Omental fat pad (tissue), 4 donors: ENCODE measurements around the gene ADAMTS20. TPM values are rescaled to one million over a fixed set of nuclear protein-coding genes. Genes with fewer than 3 reads are reported as not detected.
"Not testable (repeated sequence)": the region's sequence is repeated elsewhere in the genome, so short reads cannot be mapped to it uniquely, and the experiment has no call there.

Experiments
- ATAC-seq: fragments of 150-250 bp; one replicate; pipeline ENCODE4 v1.9.1; 2016; ENCODE audit warnings: mild to moderate bottlenecking, moderate library complexity; ENCODE audit not compliant: low FRiP score
- DNase-seq: peaks from one replicate; pipeline ENCODE4 v3.0.0-alpha.2; 2019; ENCODE audit warnings: low spot score
- CTCF ChIP-seq, 3 donors: fragments of 450-650 bp; IDR thresholded peaks; one replicate each; pipeline ENCODE4 v1.5.1; 2016 to 2017; ENCODE audit warnings: antibody characterized with exemption in 3 of 3, mild to moderate bottlenecking in 3 of 3, moderate library complexity in 2 of 3
- total RNA-seq, 4 donors: library from RNA; depleted of rRNA; stranded (reverse); fragments of >200 nt; gene quantifications; one replicate each; pipeline ENCODE4 v1.1.0, GENCODE V29; 2016

The ADAMTS20 gene
- total RNA-seq, 4 donors from 2014 or later = not detected

DNA sequence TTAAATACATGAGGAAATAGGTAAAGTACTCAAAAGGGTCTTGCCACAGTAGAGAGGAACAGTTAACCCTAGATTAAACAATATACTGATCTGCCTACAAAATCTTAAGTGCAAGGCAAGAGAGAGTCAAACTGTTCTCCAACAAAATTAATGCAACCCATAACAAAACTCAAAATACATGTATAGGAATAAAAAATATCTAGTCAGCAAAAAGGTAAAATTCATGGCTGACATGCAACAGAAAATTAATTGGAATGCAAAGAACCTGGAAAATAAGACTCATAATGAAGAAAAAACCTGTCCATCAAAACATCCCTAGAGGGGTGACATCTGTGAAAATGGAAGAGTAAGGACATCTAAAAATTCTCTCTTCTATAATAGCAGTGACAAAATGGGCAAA is 173.6 kb downstream of the ADAMTS20 start:
- ATAC-seq (no peak), DNase-seq (no peak)
- no peak for TF ChIP-seq CTCF (IDR thresholded peaks at IDR 0.05)

- no peak for ATAC-seq
- DNase-seq = no peak
- TF ChIP-seq CTCF (IDR thresholded peaks at IDR 0.05) = no peak
These were observed 181.7 kb downstream of the ADAMTS20 start for GRCh38 chr12:43370263-43370662.

DNA sequence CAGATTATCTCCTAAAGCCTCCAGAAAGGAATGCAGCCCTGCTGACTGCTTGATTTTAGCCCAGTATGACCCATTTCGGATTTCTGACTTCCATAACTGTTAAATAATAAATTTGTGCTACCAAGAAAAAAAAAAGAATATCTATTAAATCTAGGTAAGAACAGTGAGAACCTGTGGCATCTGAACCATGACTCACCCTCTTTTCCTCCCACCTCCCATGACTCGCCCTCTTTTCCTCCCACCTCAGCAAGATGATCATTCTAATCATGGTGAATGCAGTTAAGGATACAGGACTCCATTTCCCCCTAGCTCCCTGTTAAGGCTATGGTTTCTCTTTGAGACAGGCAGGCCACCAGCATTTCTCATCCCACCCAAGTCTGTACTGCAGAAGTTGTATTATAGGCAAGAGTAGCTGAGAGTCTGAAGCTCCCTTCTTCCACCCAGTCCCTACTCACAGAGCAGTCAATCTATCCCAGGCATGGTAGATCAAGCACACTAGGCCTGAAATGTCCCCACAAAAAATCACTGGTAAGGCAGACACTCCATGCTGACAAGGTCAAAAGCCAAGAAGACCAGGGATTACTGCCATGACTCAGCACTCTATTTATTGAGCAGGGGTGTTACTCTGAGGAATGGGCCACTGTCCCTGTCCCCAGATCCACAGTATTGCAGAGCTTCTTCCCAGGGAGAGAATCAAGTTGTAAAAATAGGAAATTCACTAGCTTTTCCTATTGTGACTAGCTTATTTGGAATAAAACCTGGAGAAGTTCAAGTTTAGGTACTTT is 188.9 kb downstream of the ADAMTS20 start:
- no peak for TF ChIP-seq CTCF (IDR thresholded peaks at IDR 0.05)
- no peak for ATAC-seq

DNA sequence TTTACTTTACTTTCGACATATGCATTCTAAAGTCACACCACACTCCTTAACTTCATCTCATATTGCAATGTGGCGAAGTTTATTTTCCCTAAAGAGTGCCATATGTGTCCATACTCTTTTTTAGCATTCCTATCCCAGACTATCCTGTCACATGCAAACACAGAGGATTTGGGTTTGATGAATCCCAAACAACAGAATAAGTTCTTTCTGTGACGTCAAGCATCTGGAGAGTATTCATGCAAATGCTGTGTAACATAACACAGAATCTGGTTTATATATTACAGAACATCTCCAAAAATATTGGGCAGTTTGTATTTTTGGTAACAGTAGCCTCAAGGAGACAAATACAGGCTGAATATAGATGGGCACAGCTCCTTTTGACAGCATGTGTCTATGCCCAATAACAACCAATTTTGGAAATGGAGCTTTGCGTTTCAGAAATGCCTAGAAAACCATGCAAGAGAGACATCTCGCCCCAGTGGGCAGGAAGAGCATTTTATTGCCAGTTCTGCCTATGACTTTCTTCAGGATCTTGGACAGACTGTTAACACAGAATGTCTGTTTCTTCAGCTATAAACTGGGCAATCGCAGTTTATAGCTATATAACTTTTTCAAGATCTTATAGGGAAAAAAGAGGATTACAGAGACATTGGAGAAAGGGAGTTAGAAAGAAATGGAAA is 190.8 kb downstream of the ADAMTS20 start:
- DNase-seq (no peak), ATAC-seq (no peak)
- TF ChIP-seq CTCF (IDR thresholded peaks at IDR 0.05) = no peak

More for the DNA sequence above, 188.9 kb downstream of the ADAMTS20 start:
- no peak for DNase-seq

DNA sequence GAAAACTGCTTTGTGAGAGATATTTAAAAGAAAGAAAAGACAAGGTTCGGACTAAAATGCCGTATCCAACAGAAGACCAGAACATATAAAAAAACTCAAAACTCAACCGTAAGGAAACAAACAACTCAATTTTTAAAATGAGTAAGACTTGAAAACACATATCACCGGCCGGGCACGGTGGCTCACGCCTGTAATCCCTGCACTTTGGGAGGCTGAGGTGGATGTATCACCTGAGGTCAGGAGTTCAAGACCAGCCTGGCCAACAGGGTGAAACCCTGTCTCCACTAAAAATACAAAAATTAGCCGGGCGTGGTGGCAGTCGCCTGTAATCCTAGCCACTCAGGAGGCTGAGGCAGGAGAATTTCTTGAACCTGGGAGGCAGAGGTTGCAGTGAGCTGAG is 192.0 kb downstream of the ADAMTS20 start:
- DNase-seq, ATAC-seq: not testable (repeated sequence)

- DNase-seq (no peak), ATAC-seq (no peak)
- TF ChIP-seq CTCF (IDR thresholded peaks at IDR 0.05) = no peak
These were observed 194.9 kb downstream of the ADAMTS20 start for GRCh38 chr12:43357141-43357540.

DNA sequence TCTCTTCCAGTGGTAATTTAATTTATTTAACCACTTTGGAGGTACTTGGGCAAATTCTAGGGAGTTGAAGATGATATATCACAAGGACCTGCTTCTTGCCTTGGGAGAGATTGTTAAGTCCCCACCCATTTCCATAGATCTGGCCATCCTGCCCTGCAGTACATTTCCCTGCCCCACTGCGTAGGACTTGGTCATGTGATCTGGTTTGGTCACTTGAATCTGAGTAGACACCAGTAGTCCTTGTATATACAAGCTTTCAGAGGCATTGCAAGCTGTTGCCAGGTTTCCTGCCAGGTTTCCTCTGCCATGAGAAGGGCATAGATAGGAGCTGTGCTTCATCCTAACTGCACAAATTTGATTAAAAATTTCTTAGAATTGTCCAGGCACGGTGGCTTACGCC is 200.0 kb downstream of the ADAMTS20 start:
- TF ChIP-seq CTCF (IDR thresholded peaks at IDR 0.05) = no peak
- DNase-seq (no peak), ATAC-seq (no peak)
